ENCODE results near the gene ELMOD3.
A peak's percentile ranks its signal among the peaks of the same experiment; 100 is the strongest.

ELMOD3 gene

DNA sequence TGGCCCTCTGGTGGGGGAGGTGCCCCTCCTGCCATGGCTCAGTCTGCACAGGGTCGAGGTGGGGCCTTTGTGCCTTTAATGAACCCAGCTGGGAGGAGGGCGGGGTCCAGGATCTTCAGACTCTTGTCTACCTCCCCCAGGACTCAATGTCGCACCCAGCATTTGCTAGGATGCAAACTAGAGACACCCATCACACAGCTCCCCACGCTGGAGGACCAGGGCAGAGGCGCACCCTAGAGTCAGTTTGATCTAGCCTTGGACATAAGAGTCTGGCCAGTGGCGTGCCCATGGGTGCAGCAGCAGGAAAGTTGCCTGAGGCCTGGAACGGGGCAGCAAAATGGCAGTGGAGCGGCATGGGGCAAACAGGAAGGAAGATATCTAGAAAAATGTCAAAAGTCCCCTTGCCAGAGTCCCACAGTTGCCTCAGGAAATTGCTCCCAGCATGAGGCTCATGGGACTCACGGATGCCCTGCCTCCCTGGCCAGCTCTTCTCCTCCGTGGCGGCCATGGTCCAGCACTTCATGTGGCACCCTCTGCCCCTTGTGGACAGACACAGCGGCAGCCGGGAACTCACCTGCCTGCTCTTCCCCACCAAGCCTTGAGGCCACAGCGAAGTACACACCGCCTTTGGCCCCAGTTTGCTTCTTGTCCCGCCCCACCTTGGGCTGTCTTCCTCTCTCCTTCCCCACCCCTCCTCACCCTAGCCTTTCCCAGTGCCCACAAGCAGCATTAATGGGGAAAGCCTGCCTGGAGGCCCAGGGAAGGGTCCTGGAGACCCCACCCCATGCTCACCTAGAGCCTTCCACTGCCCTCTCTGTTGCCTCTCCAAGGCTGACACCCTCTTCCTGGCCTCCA lies 81.6 kb downstream of the ELMOD3 start:
- no peak overlapping the region for H3K27ac ChIP-seq (ENCODE audit: low read length, poor library complexity, severe bottlenecking)
- 92% methylated on average over 16 of the region's 16 CpGs for WGBS

DNA sequence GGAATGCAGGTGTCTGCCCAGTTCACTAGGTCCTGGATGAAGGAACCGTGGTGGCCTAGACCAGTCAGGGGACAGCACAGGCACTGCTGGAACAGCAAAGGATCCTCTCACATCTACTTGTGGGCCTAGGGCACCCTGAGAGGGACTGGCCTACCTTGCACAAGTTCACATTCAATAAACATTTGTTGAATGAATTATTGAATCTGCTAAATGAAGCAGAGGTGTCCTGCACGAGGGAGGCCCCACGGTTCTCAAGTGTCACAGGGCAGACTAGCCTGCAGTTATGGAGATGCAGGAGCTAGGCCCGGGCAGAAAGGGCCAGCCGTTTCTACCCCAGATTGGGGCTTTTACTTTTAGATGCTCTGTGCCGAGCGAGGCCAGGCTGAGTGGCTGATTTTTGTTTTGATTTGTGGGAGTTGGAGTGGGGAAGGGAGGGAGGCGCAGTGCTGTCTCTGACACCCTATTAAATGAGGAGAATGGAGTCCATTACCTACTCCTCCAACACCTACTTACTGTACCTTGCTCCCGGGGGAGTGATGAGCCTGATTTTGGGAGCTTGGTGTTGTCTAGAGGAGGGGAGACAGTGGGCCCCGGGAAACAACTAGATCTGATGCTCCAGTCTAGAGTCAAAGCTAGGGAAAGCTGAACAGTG lies 82.4 kb downstream of the ELMOD3 start:
- peak; percentile 41 for DNase-seq
- WGBS, result 74% methylated on average over 7 of the region's 10 CpGs
- H3K9ac ChIP-seq (ENCODE audit: low read length), result peak overlapping the region; percentile 85
- no peaks in the 10 kb centered on the region for H3K79me1 ChIP-seq (replicated peaks; ENCODE audit: low read length, poor library complexity, severe bottlenecking)
- H3K4me2 ChIP-seq (ENCODE audit: low read length, poor library complexity, severe bottlenecking), result peak overlapping the region; percentile 3
- H3K4me1 ChIP-seq (ENCODE audit: control insufficient read depth, insufficient read depth, low read depth, low read length), result peaks cover 55% of the 10 kb centered on the region
- H4K91ac ChIP-seq (ENCODE audit: low read length), result peak overlapping the region; percentile 79
- no peaks in the 10 kb centered on the region for H3K27me3 ChIP-seq (ENCODE audit: control insufficient read depth in 1 of 2, insufficient read depth in 1 of 2, low read length in 2 of 2)
- H3K9me3 ChIP-seq (ENCODE audit: control insufficient read depth, low read length), result no peaks in the 10 kb centered on the region
- peak overlapping the region; percentile 79 for H2BK15ac ChIP-seq (ENCODE audit: low read depth, poor library complexity, severe bottlenecking)
- peak overlapping the region; percentile 18 for H2AFZ ChIP-seq (ENCODE audit: low read depth, low read length)
- peak overlapping the region; percentile 56 for H3K27ac ChIP-seq (ENCODE audit: low read length, poor library complexity, severe bottlenecking)
- H3K4ac ChIP-seq (ENCODE audit: low read depth in 1 of 2, low read length in 2 of 2), result peak overlapping the region; percentile 87 to 90
- no peak overlapping the region for H2AK5ac ChIP-seq (ENCODE audit: low read length, severe bottlenecking)
- peak overlapping the region; percentile 24 for H2BK120ac ChIP-seq (ENCODE audit: low read depth, low read length)
- H3K14ac ChIP-seq (ENCODE audit: low read length in 2 of 2), result peak overlapping the region in 1 of 2 experiments; percentile 68
- peak overlapping the region; percentile 46 to 96 for H2BK12ac ChIP-seq (ENCODE audit: low read length in 2 of 2)
- no peak overlapping the region for H2BK5ac ChIP-seq (ENCODE audit: low read depth, low read length, poor library complexity, severe bottlenecking)
- peak overlapping the region; percentile 91 to 98 for H3K18ac ChIP-seq (ENCODE audit: low read depth in 1 of 2, low read length in 2 of 2)
- peak overlapping the region in 1 of 2 experiments; percentile 46 for H3K4me3 ChIP-seq (ENCODE audit: insufficient read depth in 1 of 2, low read depth in 1 of 2, low read length in 2 of 2)
- peak overlapping the region; percentile 100 for H4K8ac ChIP-seq (ENCODE audit: low read length)
- no peak overlapping the region for H3K23ac ChIP-seq (ENCODE audit: low read length in 2 of 2)
- H3K36me3 ChIP-seq (ENCODE audit: control insufficient read depth in 1 of 2, insufficient read depth in 2 of 2, low read depth in 1 of 2, low read length in 2 of 2), result no peaks in the 10 kb centered on the region

More for the DNA sequence above, 81.6 kb downstream of the ELMOD3 start:
- Histone ChIP-seq H3K9me3 (ENCODE audit: control insufficient read depth, low read length) (no peaks in the 10 kb centered on the region), H3K4me2 (ENCODE audit: low read length, poor library complexity, severe bottlenecking) (no peak overlapping the region), H3K79me1 (replicated peaks; ENCODE audit: low read length, poor library complexity, severe bottlenecking) (no peaks in the 10 kb centered on the region), H4K91ac (ENCODE audit: low read length) (peak overlapping the region; percentile 79), H3K23ac (ENCODE audit: low read length in 2 of 2) (no peak overlapping the region), H2BK12ac (ENCODE audit: low read length in 2 of 2) (peak overlapping the region; percentile 72 to 85), H2BK15ac (ENCODE audit: low read depth, poor library complexity, severe bottlenecking) (peak overlapping the region; percentile 87), H4K8ac (ENCODE audit: low read length) (peak overlapping the region; percentile 100), H2BK5ac (ENCODE audit: low read depth, low read length, poor library complexity, severe bottlenecking) (no peak overlapping the region), H2AFZ (ENCODE audit: low read depth, low read length) (no peak overlapping the region), H3K4me1 (ENCODE audit: control insufficient read depth, insufficient read depth, low read depth, low read length) (peaks cover 57% of the 10 kb centered on the region), H3K14ac (ENCODE audit: low read length in 2 of 2) (no peak overlapping the region), H2BK120ac (ENCODE audit: low read depth, low read length) (peak overlapping the region; percentile 1), H3K36me3 (ENCODE audit: control insufficient read depth in 1 of 2, insufficient read depth in 2 of 2, low read depth in 1 of 2, low read length in 2 of 2) (no peaks in the 10 kb centered on the region), H2AK5ac (ENCODE audit: low read length, severe bottlenecking) (peak overlapping the region; percentile 33), H3K4me3 (ENCODE audit: insufficient read depth in 1 of 2, low read depth in 1 of 2, low read length in 2 of 2) (no peak overlapping the region), H3K18ac (ENCODE audit: low read depth in 1 of 2, low read length in 2 of 2) (peak overlapping the region; percentile 91 to 98), H3K9ac (ENCODE audit: low read length) (peak overlapping the region; percentile 85), H3K27me3 (ENCODE audit: control insufficient read depth in 1 of 2, insufficient read depth in 1 of 2, low read length in 2 of 2) (no peaks in the 10 kb centered on the region), H3K4ac (ENCODE audit: low read depth in 1 of 2, low read length in 2 of 2) (peak overlapping the region; percentile 40 to 63)
- DNase-seq, result no peak

DNA sequence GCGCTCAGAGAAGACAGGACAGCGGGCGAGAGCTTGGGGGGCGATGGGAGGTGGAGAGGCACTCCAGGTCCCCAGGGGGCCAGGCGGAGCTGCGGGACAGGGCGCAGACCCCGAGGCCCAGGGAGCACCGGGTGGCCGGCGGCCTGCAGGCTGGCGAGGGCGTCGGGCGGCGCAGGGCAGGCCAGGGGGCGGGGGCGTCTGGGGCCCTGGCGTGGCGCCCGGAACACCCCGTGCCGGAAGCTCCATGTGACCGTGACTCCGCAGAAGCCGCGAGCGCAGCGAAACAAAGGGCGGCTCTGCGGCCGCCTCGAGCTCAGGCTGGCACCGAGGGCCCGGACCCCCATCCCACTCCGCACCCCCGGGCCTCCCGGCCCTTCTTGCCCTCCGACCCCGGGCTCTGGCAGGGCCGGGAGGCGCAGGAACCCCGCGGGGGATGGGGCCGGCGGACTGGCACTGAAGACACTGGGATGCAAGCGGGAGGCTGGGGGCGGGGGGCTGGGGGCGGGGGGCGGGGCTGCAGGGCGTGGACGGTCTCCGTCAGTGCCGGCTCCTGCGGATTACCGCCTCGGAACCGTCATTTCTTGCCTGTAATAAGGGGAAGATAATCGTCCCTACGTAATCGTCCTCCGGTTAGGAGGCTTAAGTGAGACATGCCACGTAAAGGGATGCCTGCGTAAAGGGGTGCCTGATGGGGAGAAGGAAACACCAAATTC lies 83.1 kb downstream of the ELMOD3 start:
- H2BK5ac ChIP-seq (ENCODE audit: low read depth, low read length, poor library complexity, severe bottlenecking), result no peak overlapping the region
- H2AFZ ChIP-seq (ENCODE audit: low read depth, low read length), result peak overlapping the region; percentile 18
- H4K91ac ChIP-seq (ENCODE audit: low read length), result peak overlapping the region; percentile 84
- no peaks in the 10 kb centered on the region for H3K36me3 ChIP-seq (ENCODE audit: control insufficient read depth in 1 of 2, insufficient read depth in 2 of 2, low read depth in 1 of 2, low read length in 2 of 2)
- H2BK120ac ChIP-seq (ENCODE audit: low read depth, low read length), result peak overlapping the region; percentile 24
- peak overlapping the region; percentile 56 for H3K27ac ChIP-seq (ENCODE audit: low read length, poor library complexity, severe bottlenecking)
- H3K4me1 ChIP-seq (ENCODE audit: control insufficient read depth, insufficient read depth, low read depth, low read length), result peaks cover 55% of the 10 kb centered on the region
- H2BK12ac ChIP-seq (ENCODE audit: low read length in 2 of 2), result peak overlapping the region; percentile 46 to 96
- no peaks in the 10 kb centered on the region for H3K27me3 ChIP-seq (ENCODE audit: control insufficient read depth in 1 of 2, insufficient read depth in 1 of 2, low read length in 2 of 2)
- peak; percentile 93 for DNase-seq
- H3K18ac ChIP-seq (ENCODE audit: low read depth in 1 of 2, low read length in 2 of 2), result peak overlapping the region; percentile 91 to 98
- peak overlapping the region in 1 of 2 experiments; percentile 46 for H3K23ac ChIP-seq (ENCODE audit: low read length in 2 of 2)
- H3K9me3 ChIP-seq (ENCODE audit: control insufficient read depth, low read length), result no peaks in the 10 kb centered on the region
- peak overlapping the region; percentile 88 for H2BK15ac ChIP-seq (ENCODE audit: low read depth, poor library complexity, severe bottlenecking)
- H3K4me3 ChIP-seq (ENCODE audit: insufficient read depth in 1 of 2, low read depth in 1 of 2, low read length in 2 of 2), result peak overlapping the region in 1 of 2 experiments; percentile 61
- peak overlapping the region in 1 of 2 experiments; percentile 68 for H3K14ac ChIP-seq (ENCODE audit: low read length in 2 of 2)
- H3K9ac ChIP-seq (ENCODE audit: low read length), result peak overlapping the region; percentile 85
- no peak overlapping the region for H2AK5ac ChIP-seq (ENCODE audit: low read length, severe bottlenecking)
- peak overlapping the region; percentile 90 to 91 for H3K4ac ChIP-seq (ENCODE audit: low read depth in 1 of 2, low read length in 2 of 2)
- WGBS, result 7% methylated on average over 54 of the region's 64 CpGs
- peak overlapping the region; percentile 18 for H3K4me2 ChIP-seq (ENCODE audit: low read length, poor library complexity, severe bottlenecking)
- peak overlapping the region; percentile 100 for H4K8ac ChIP-seq (ENCODE audit: low read length)
- H3K79me1 ChIP-seq (replicated peaks; ENCODE audit: low read length, poor library complexity, severe bottlenecking), result no peaks in the 10 kb centered on the region
